ENCODE data around the gene TXNDC2.

DNA sequence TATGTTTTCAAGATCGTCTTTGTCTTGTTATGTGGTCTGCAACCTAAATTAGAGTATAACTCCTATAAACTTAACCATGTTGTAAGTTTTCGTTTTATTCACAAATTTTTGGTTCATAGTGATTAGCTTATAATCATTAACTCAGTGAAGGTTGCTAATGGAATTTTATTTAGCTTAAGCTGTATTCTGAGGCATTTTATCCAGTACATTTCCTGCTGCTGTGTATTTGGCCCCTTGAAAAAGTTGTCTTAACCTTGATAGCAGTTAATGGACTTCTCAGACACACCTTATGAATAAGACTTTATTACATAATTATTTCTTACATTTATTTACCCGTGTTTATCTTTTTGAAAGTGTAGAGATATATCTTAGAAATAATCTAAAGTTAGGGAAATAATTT is 48.5 kb downstream of the TXNDC2 start:
- TF ChIP-seq, protein P1, sequence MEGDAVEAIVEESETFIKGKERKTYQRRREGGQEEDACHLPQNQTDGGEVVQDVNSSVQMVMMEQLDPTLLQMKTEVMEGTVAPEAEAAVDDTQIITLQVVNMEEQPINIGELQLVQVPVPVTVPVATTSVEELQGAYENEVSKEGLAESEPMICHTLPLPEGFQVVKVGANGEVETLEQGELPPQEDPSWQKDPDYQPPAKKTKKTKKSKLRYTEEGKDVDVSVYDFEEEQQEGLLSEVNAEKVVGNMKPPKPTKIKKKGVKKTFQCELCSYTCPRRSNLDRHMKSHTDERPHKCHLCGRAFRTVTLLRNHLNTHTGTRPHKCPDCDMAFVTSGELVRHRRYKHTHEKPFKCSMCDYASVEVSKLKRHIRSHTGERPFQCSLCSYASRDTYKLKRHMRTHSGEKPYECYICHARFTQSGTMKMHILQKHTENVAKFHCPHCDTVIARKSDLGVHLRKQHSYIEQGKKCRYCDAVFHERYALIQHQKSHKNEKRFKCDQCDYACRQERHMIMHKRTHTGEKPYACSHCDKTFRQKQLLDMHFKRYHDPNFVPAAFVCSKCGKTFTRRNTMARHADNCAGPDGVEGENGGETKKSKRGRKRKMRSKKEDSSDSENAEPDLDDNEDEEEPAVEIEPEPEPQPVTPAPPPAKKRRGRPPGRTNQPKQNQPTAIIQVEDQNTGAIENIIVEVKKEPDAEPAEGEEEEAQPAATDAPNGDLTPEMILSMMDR (IDR thresholded peaks at IDR 0.05): no peak
- no peak for TF ChIP-seq POLR2A (IDR thresholded peaks at IDR 0.05)
